Choroid plexus epithelial cell (primary cell): Measurements from ENCODE around the gene KMT2E.

Source experiments
- DNase-seq: peaks from one replicate; pipeline ENCODE4 v3.0.0-alpha.2; 2010; ENCODE audit warnings: low read depth
- H3K4me3 ChIP-seq: 2 replicates; pipeline ENCODE4 v1.5.1; 2011; ENCODE audit warnings: low read depth, mild to moderate bottlenecking, control low read depth, low read length, moderate library complexity
- CTCF ChIP-seq: conservative IDR thresholded peaks from 2 replicates; pipeline ENCODE4 v1.5.1; 2011; ENCODE audit warnings: low read depth, mild to moderate bottlenecking, control low read depth, inconsistent platforms, low read length, moderate library complexity

Gene KMT2E

GRCh38 chr7:105130580-105130979 lies 116.6 kb downstream of the KMT2E start:
- no peak for DNase-seq
- H3K4me3 ChIP-seq: no peak overlapping the region
- TF ChIP-seq CTCF: no peak

- no peak for TF ChIP-seq CTCF
These were observed 117.1 kb downstream of the KMT2E start for GRCh38 chr7:105131033-105131656.

GRCh38 chr7:105131890-105132289 lies 117.9 kb downstream of the KMT2E start:
- TF ChIP-seq CTCF: no peak
- no peak for DNase-seq
- no peak overlapping the region for H3K4me3 ChIP-seq

More at GRCh38 chr7:105131033-105131656, 117.1 kb downstream of the KMT2E start:
- no peak overlapping the region for H3K4me3 ChIP-seq
- DNase-seq: peak; percentile 56

GRCh38 chr7:105132335-105132734 lies 118.3 kb downstream of the KMT2E start:
- DNase-seq: no peak
- H3K4me3 ChIP-seq: no peak overlapping the region
- no peak for TF ChIP-seq CTCF

GRCh38 chr7:105132835-105133234 lies 118.8 kb downstream of the KMT2E start:
- no peak for TF ChIP-seq CTCF
- H3K4me3 ChIP-seq: no peak overlapping the region

GRCh38 chr7:105133358-105133757 lies 119.4 kb downstream of the KMT2E start:
- TF ChIP-seq CTCF: no peak
- no peak overlapping the region for H3K4me3 ChIP-seq
- DNase-seq: no peak

More at GRCh38 chr7:105132835-105133234, 118.8 kb downstream of the KMT2E start:
- DNase-seq: no peak

- TF ChIP-seq CTCF: no peak
- H3K4me3 ChIP-seq: no peak overlapping the region
These were observed 120.1 kb downstream of the KMT2E start for GRCh38 chr7:105133986-105134655.

More at GRCh38 chr7:105133986-105134655, 120.1 kb downstream of the KMT2E start:
- DNase-seq: no peak
